Germinal center (tissue), 1 donor: Measurements from ENCODE around the gene WWOX.

ENCODE experiments used
- DNase-seq: peaks from one replicate; pipeline ENCODE4 v3.0.0; 2012; ENCODE audit warnings: mixed read lengths, low spot score

WWOX gene

DNA sequence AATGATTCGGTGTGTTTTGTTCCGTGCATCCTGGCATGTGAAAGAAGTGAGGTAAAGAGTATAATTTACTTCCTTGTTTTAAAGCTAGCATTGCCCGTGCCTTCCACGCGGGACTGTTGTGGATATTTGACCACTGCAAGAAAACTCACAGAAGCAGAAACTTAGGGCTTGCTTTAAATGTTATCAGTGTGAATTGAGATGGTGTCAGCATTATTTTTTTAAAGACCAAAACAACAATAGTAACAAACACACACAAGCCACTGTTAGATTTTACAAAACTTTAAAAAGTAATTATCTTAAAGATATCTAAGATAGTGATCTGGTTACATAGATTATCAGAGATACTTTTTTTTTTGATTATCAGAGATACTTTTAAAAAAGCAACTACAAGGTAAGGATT lies 47.4 kb downstream of the WWOX start:
- DNase-seq: no peak

DNA sequence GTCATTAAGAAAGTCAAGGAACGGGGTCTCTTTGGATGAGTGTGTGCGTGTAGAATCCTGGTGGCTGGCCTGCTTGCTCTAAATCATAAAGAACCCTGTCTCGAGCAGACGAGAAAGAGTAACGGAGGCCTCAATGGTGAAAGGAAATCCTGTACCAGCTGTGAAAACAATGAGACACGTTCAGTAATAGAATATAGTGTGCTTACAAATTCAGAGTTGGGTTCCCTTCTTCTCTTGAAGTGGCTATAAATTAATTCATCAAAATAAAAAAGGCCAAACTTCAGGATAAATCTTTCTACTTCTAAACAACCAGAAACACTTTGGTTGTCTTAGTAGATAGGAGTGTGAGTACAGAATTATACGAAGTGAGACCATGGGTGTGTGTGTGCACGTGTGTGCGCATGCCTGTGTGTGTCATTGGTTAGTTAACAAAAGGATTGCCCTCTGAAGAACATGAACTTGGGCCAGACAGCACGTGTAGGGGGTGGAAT lies 48.5 kb downstream of the WWOX start:
- no peak for DNase-seq

DNA sequence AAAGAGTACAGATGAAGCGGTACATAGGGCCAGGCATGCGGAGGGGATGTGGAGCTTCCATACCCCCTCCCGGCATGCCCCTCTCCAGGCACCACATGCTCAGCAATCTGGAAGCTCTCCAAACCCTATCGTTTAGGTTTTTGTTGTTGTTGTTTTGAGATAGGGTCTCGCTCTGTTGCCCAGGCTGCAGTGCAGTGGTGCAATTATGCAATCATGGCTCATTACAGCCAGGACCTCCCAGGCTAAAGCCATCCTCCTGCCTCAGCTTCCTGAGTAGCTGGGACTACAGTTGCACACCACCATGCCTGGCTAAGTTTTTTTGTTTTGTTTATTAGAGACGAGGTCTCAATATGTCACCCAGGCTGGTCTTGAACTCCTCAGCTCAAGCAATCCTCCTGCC lies 50.8 kb downstream of the WWOX start:
- no peak for DNase-seq

DNA sequence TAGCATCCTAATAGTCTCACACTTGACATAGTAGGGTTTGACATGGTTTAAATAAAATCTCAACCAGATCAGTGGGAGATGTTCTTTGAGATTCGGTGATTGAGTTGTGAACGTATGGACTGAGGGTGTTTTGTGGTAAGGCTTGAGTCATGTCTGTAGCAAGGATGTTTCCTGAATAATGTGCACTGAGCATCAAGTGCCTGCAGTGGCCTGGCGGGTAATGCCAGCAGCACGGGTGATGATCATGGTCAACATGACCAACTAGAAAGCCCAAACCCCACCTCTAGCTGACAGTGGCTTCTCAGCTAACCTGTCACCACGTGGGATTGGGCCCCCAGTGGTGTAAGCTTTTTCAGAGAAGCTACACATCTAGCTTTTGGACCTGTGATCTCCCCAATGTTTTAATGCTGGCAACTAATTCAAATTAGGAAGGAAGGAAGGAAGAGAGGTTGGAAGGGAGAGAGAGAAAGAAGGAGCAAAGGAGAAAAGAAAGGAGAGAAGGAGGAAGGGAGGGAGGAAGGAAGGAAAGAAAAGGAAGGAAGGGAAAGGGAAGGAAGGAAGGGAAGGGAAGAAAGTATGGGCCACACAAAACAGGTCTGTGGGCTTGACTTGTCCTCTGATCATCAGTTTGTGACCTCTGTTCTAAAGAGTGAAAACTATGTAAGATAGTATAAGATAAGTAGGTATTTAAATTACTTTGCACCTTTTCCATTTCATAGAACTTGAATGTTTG lies 55.4 kb downstream of the WWOX start:
- DNase-seq: no peak

DNA sequence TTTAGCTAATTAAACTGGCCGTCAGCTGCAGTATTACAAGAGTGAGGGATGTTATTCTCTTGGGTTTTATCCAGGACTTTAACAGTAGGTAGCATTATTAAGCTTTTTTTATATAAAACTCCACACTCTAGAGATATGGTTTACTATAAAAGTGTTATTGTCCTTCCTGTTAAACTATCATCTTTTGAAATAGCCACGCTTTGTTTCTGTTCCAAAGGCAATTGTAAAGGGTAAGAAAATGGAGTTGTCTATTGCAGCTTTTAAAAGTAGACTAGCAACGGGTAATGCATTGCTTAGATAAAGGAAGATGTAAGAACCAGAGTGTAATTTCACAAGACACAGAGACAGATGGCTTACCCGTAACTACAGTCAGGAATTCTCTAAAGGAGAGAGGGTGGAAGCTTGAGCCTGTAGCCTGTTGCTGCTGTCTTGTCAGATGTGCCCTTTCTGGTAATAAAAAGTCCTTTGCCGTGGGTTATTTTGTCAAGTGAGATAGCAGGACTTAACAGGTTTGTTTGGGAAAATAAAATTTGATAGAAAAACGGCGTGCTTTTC lies 56.4 kb downstream of the WWOX start:
- no peak for DNase-seq

DNA sequence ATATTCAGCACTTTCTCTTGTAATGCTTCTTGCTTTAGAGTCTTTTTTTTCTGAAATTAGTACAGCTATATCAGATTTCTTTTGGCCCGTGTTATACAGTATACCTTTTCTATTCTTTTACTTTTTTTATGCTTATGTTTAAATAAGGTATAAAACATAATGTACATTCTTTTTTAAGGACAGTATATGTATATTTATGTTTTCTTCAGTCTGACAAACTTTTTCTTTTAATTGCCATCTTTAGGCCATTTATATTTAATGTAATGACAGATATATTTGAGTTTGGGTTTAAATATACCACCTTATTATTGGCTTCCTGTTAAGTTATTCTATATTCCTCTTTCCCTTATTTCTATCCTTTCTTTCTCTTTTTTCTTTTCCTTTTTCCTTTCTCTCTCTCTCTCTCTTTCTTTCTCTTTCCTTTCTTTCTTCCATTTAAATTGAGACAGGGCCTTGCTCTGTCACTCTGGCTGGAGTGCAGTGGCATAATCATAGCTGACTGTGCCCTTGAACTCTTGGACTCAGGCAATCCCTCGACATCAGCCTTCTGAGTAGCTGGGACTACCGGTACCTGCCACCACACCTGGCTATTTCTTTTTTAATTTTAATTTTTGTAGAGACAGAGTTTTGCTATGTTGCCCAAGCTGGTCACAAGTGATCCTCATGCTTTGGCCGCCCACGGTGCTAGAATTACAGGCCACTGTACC lies 61.7 kb downstream of the WWOX start:
- DNase-seq: no peak

DNA sequence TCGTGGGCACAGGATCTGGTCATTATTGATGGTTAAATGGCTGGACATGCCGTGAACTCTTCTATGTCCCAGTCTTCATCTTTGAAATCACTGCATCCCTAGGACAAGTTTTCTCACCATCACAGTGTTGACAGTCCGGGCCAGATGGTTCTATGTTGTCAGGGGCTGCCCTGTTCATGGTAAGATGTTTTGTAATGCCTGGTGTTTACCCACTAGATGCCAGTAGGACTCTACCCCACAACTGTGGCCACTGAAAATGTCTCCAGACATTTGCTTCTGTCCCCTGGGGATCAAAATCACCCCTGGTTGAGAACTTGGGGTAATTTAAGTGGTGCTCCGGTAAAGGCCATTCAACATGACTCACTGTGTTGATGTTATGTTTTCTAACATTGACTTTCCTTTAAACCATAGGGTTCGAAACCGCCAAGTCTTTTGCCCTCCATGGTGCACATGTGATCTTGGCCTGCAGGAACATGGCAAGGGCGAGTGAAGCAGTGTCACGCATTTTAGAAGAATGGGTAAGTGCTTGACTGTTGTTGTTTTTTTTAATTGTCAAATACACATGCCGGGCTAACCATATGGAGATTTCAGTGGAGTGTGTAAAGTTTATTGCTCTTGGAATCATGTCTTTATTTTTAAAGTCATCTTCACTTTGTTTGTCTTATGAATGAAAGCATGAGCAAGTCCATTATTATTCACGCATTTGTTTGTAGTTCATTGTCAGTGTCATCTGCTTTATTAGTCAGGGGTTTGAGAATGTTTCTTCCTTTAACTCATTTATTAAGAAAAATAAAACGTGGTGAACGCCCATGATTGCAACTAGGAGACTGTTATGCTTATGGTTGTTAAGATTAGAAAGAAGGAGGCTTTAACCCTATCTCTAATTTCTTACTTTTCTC lies 64.6 kb downstream of the WWOX start:
- no peak for DNase-seq

DNA sequence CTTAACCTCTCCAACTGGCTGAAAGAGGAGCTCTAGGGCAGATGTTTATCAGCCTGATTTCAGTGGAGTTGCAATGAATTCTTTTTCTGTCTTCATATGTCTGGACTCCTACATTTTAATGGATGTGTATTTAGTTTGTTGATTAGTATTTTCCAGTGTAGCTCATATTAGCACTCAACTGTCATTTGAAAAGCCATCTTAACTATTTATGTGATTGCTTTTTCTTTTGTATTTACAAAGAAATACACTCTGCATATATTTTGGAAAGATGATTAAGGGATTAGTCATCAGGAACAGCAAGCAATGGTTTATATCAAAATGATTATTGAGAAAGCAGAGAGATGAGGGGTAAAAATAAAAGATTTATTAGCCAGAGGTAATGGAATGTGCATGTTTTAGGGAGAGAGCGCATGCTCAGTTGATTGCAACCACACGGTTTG lies 71.1 kb downstream of the WWOX start:
- DNase-seq: no peak

DNA sequence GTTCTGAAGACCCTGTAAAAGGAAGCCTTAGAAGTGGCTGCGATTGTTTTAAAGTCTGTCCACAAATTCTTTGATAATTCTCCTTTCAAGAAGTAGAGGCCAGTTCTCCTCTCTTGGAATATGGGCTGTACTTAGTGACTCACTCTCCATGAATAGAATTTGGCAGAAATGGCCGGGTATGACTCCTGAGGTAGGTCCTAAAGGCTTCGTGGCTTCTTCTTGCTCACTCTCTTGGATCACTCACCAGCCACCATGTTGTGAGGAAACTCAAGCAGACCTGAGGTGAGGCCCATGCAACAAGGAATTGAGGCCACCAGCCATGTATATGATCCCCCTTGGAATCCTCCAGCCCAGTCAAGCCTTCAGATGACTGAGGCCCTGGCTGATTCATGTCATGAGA lies 75.8 kb downstream of the WWOX start:
- no peak for DNase-seq

DNA sequence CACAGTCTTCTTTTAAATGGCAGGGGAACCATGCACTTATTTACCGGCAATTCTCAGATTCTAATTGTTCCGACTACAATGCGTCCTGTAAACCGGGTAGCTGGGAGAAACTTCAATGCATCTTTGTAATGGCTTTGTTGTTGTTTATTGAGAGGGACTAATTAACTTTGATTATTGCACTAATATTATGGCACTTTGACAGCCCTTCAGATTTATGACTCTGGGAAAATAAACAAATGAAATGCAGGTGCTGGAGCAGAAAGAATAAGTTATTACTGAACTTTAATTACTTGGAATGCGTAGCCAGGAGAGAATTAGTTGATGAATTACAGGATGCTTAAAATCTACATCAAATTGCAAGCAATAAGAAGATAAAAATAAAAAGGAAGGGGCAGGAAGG lies 77.0 kb downstream of the WWOX start:
- DNase-seq: no peak

DNA sequence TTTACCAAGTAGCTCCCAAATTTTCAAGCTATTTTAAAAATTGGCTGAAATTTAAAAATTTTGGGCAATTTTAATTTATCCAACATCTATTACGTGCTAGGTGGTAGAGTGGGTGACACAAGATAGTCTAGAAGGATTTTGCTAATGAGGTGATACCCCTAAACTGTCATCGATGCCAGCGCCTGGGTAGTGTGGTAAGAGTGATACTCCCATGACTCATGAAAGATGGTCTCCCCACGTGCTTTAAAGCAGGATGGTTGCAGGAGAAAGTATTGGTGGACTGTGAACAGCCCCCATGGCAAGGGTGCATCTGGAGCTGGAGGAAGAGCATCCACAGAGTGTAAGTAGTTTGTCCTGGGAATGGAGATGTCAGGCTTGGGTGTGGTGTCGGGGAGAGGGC lies 77.8 kb downstream of the WWOX start:
- no peak for DNase-seq

DNA sequence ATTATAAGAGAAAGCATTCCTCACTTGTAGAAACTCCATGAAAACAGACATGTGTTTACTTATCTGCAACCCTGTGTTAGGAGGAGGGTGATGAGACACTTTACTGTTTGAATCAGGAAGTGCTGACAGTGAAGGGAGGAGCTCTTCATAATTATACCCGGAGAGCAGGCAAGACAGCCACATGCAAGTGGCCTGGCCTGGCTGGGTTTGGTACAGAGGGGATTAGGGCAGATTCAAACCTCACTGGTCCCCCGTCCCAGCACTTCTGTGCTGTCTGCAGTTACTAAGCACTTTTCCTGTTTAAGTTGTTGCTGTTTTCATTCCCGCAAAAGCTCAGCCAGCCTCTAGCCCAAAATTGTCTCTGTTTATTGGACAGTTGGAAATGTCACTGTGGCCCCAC lies 78.5 kb downstream of the WWOX start:
- no peak for DNase-seq

DNA sequence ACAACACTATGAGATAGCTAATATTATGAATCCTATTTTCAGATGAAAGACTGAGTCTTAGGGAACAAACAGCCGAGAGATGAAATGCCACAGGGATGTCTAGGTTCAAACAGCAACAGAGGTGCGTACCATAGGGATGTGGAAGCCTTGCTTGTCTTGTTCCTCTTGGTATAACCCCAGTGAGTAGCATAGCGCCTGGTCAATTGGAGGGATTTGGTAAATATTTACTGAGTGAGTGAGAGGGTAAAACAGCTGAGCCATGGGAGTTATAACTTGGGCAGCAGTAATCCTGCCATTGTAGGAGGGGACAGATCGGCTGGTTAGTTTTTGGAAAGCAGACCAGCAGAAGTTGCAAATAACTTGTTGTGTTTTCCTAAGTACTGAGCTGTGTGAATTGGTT lies 80.2 kb downstream of the WWOX start:
- DNase-seq: no peak

DNA sequence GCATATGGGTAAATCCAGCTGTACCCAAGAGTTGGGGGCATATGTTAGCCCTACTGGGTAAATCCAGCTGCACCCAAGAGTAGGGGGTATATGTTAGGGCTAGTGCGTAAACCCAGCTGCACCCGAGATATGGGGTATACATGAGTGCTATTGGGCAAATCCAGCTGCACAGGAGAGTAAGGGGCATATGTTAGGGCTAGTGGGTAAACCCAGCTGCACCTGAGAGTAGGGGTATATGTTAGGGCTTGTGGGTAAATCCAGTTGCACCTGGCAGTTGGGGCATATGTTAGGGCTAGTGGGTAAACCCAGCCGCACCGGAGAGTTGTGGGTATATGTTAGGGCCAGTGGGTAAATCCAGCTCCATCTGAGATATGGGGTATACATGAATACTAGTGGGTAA lies 80.9 kb downstream of the WWOX start:
- no peak for DNase-seq

DNA sequence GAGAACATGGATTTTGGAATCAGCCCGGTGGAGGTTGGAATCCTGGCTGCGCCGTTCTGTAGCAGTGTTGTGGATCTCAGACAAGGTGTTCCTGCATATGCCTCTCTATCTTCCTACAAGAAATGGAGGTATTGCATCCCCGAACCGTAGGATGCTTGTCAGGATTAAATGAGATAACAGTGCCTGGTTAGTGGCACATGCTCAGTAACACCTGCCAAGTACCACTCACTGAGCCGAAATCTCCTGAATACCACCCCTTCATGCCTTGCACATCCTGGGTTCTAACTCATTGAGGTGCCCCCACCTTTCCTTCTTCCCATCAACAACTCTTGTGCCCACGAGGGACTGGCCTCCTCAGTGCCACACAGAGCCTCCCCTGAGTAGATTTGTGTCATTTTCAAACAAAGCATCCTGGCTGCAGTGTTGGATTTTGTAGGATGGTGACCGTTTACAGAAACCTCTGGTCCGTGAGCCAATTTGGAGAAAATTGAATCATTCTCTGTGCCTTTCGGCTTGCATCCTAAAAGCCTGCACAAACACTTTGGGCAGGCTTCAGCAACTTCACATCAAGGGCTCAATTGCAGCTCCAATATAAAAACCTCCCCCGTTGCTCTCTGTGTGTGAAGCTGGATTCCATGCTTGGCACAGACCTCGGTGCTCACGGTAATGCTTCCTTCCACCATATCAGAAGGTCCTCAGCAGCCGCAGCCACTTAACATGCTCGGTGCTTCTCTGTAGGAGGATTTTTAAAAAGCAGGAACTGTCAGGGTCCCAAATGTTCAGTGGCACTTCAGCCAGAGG lies 84.2 kb downstream of the WWOX start:
- no peak for DNase-seq

DNA sequence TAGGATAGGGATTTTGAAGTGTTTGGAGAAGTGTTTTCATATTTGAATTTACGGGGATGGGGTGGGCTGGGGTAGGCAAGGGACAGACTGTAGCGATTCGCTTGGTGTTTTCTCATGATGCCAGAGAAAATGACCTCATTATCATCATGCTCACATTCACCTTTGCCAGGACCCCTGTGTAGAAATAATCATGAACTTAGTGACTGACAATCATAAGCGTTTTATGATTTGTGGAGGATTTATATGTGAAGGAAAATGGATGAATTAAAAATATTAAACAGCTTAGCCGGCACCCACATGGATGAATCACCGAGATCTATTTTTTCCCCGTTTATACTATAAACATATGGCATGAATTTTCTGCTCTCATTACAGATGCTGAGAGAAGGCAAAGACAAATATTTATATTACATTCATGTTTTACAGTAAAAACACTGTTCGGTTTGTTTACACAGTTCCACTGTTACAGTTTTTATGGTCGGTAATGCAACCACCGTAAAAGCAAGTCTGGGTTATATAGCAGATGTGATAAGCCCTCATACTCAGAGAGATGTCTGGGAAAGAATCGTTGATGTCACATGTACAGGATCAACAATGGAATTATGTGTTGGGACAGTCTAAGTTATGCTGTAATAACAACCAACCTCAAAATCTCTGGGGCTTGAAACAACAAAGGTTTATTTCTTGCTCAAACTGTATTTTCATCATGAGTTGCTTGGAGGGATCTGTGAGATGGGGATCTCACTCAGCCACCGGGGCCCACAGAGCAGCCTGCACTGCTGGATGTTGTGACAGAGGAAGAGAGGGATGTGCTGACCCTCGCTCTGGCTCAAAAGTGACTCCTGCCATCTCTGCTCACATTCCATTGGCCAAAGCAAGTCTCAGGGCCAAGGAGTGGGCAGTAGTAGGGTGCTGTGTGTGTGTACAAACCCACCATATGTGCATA lies 85.1 kb downstream of the WWOX start:
- DNase-seq: no peak

DNA sequence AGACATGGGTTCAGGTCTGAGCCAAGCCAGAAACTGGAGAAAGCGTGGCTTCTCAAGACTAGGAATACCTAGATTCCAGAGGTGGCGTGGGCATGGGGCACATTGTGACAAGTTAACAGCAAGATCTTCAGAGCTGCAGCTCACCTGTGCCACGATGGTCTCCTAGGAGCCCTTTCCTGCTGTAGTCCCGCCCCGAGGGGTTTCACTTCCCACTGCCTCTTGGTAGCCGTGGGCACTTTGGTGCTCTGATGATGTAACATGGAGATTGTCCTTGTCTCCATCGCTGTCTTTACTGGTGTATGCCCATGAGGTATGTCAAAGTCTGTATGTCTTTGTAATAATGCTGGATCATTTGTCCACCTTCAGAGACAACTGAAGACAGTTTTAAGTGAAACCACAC lies 89.7 kb downstream of the WWOX start:
- DNase-seq: no peak

DNA sequence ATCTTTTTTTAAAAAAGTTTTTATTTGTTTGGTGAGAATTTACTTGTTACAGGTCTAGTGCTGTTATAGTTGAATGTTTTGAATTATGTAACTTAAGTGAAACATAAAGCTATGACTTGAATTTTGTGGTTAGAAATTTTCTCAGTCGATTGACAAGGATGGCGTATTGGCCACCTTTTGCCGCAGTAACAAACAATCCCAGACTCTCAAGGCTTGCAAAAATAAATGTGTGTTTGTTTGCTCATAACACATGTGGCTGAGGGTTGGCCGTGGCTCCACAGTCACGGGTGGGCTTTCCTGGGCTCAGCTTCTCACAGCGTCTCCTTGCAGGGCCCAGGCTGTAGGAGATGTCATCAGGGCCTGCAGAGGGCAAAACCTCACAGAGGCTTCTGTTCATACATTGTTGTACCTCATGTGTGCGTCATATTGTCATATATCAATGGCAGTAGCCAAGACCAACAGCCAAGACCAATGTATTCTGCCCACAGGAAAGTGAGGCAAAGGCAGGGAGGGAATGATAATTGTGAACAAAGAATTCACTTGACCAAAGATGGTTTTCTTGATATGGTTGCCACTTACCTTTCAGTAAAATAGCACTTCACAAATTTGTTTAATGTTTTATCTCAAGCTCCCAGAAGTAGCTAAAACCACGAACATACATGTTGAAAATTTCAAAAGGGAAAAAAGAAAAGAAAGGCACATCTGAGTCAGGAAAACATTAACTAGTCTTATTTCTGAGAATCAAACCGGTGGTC lies 93.5 kb downstream of the WWOX start:
- no peak for DNase-seq

DNA sequence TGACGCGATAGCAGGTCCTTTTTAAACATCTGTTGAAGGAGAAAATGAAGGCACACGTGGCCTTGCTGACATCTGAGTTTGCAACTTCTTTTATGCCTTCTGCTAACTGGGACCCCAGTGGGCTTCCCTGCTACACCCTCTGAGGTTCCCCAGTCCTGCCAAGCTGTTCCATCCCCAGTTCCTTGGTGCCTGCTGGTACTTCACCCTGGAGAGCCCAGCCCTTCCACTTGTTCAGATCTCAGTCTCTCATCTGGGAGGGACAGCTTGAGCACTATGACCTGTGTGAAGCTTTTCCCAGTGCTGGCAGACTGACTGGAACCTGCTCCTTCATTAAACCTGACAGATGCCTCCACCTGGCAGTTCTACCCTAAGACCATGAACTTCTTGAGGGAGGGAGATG lies 95.5 kb downstream of the WWOX start:
- no peak for DNase-seq

DNA sequence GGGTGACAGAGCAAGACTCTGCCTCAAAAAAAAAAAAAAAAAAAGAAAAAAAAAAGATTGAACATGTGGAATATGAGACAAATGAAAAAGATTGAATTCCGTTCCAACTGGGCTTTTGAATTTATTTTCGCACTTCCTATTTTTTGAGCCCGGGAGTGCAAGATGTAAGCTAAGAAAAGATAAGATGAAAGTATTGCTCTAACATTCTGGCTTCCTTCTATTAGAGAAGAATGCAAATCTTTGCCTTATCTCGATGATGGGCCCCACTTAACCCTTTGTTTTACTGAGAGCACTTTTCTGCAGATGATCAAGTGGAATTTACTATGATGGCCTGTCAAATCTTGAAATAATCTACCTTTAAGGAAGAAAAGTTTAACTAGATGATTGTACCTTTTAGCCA lies 96.3 kb downstream of the WWOX start:
- DNase-seq: no peak
